ENCODE measurements around the gene TRPV4. TPM values are rescaled to one million over a fixed set of nuclear protein-coding genes. Genes with fewer than 3 reads are reported as not detected.
A peak's percentile ranks its signal among the peaks of the same experiment; 100 is the strongest.

TRPV4 gene
- total RNA-seq, 4 donors from 2014 or later, result 0.13 to 0.82 (median 0.19) TPM; not detected in 1

DNA sequence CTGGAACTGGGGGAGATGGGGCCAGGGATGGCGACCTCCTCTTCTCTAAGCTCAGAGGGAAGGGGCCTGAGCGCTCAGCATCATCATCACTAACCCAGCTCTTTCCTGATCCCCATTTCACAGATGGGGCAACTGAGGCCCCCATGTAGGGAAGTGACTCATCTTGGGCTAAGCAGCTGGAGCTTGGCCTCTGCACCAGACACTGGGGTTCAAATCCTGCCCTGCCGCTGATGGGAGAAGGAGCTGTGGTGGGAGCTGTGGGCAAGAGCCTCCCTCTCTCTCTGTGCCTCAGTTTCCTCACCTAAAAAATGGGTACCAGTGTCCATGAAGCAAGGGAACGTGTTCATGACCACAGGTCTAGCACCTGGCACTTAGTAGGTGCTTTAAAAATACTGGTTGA is 2.6 kb upstream of the TRPV4 start:
- WGBS, 2 donors (ENCODE audit: low coverage in 1 of 2), result 92% methylated on average over 2 of the region's 4 CpGs; no CpG with 5 or more reads in 1 of the 2 donors
- no peak overlapping the region for H3K27ac ChIP-seq
- TF ChIP-seq EP300 (IDR thresholded peaks at IDR 0.05), result no peak
- no peak for TF ChIP-seq POLR2A (IDR thresholded peaks at IDR 0.05)
- TF ChIP-seq POLR2AphosphoS5 (IDR thresholded peaks at IDR 0.05), result no peak
- no peak for TF ChIP-seq CTCF (IDR thresholded peaks at IDR 0.05)
- peaks cover 0 to 15% (median 0%) of the 10 kb centered on the region in 3 donors for H3K4me1 ChIP-seq
- ATAC-seq, result no peak
- H3K9me3 ChIP-seq, result no peaks in the 10 kb centered on the region
- no peaks in the 10 kb centered on the region for H3K36me3 ChIP-seq
- peaks cover 36% of the 10 kb centered on the region for H3K27me3 ChIP-seq
- H3K4me3 ChIP-seq, result no peak overlapping the region

DNA sequence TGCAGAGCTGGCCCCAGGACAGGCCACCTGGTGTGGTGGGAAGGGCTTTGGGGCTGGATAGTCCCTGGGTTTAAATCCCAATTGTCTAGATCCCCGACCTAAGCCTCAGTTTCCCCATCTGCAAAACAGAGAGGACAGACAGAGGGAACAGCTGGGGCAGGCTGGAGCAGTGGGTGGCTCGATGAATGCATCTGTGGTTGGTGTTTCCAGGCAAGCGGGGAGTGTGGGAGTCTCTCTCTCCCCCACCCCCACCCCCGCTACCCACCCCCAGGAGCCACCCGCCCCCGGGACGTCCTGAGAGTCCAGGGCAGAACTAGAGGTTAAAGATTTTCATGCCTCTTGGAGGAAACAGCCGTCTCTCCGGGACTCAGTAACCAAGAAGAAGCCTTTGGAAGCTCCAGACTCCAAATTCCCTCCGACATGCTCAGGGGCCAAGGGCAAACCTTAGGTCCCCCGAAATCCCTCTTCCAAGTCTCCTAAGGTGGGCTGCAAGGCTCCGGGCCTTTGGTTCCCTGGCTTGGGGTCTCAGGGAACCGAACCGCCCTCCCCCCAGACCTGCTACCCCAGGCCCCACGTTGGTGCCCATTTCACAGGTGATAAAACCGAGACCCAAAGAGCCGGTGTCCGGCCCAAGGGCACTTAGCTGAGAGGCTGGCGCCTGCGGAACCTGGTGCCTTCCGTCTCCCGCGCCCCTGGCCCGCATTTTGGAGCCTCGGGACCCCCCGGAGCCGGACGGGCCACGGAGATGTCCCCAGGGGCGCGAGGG is 474 bp downstream of the TRPV4 start:
- peaks cover 65% of the 10 kb centered on the region for H3K27me3 ChIP-seq
- H3K4me3 ChIP-seq, result peak overlapping the region in 1 of 2 donors; percentile 51
- peak overlapping the region in 1 of 4 donors; percentile 25 for H3K27ac ChIP-seq
- no peaks in the 10 kb centered on the region for H3K9me3 ChIP-seq
- peaks cover 0 to 15% (median 0%) of the 10 kb centered on the region in 3 donors for H3K4me1 ChIP-seq
- ATAC-seq, result no peak
- no peaks in the 10 kb centered on the region for H3K36me3 ChIP-seq
- TF ChIP-seq POLR2AphosphoS5 (IDR thresholded peaks at IDR 0.05), result no peak
- TF ChIP-seq EP300 (IDR thresholded peaks at IDR 0.05), result no peak
- TF ChIP-seq POLR2A (IDR thresholded peaks at IDR 0.05), result no peak
- no peak for TF ChIP-seq CTCF (IDR thresholded peaks at IDR 0.05)
- no CpG with 5 or more reads among the region's 31 CpGs for WGBS, 2 donors (ENCODE audit: low coverage in 1 of 2)

DNA sequence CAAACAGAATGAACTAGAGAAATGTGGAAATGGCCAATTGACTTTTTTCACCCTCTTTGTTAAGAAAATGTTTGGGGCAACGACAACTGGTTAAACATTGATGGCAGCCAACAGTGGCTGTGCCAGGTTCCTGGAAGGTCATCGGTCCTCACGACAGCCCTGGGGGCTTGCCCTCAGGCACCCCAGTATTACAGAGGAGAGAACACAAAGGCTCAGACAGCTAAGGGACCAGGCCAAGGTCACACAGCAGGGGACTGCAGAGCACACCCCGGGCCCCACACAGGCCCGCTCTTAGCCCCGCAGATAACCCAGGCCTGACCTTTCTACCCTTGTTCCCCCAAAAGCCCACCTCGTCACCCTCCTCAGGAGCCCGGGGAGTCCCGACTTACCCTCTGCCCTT is 1.3 kb downstream of the TRPV4 start:
- H3K36me3 ChIP-seq, result no peaks in the 10 kb centered on the region
- peaks cover 65% of the 10 kb centered on the region for H3K27me3 ChIP-seq
- no peak for ATAC-seq
- no peak overlapping the region for H3K4me3 ChIP-seq
- H3K4me1 ChIP-seq, result peaks cover 0 to 15% (median 0%) of the 10 kb centered on the region in 3 donors
- 98% methylated on average over 5 of the region's 9 CpGs; no CpG with 5 or more reads in 1 of the 2 donors for WGBS, 2 donors (ENCODE audit: low coverage in 1 of 2)
- TF ChIP-seq EP300 (IDR thresholded peaks at IDR 0.05), result no peak
- TF ChIP-seq POLR2A (IDR thresholded peaks at IDR 0.05), result no peak
- TF ChIP-seq POLR2AphosphoS5 (IDR thresholded peaks at IDR 0.05), result no peak
- H3K27ac ChIP-seq, result no peak overlapping the region
- H3K9me3 ChIP-seq, result no peaks in the 10 kb centered on the region

- Histone ChIP-seq H3K4me3 (no peak overlapping the region), H3K36me3 (no peaks in the 10 kb centered on the region), H3K9me3 (no peaks in the 10 kb centered on the region), H3K27ac (no peak overlapping the region), H3K27me3 (peaks cover 65% of the 10 kb centered on the region), H3K4me1 (peaks cover 0 to 15% (median 0%) of the 10 kb centered on the region in 3 donors)
- 88% methylated on average over 1 of the region's 6 CpGs; no CpG with 5 or more reads in 1 of the 2 donors for WGBS, 2 donors (ENCODE audit: low coverage in 1 of 2)
- no peak for TF ChIP-seq EP300 (IDR thresholded peaks at IDR 0.05)
- TF ChIP-seq POLR2A (IDR thresholded peaks at IDR 0.05), result no peak
- no peak for TF ChIP-seq POLR2AphosphoS5 (IDR thresholded peaks at IDR 0.05)
- TF ChIP-seq CTCF (IDR thresholded peaks at IDR 0.05), result no peak
- no peak for ATAC-seq
These were observed 1.8 kb downstream of the TRPV4 start for GRCh38 chr12:109831365-109831764.

DNA sequence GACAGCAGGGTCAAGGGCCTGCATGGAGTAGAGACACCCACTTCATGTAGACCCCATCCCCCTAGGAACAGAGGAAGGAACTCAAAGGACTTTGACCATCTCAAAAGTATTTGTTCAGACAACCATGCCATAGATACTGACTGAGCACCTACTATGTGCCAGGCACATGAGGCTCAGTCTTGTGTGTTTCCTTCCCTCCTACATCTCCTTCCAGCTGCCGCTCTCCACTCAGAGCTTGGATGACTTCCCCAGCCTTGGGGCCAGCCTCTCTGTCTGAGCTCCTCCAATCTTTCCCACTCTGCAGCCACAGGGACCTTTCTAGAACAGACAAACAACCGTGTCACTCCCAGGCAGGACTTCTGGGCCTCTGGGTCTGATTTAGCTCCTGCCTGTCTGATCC is 2.5 kb downstream of the TRPV4 start:
- TF ChIP-seq POLR2A (IDR thresholded peaks at IDR 0.05), result no peak
- no peak for TF ChIP-seq EP300 (IDR thresholded peaks at IDR 0.05)
- TF ChIP-seq POLR2AphosphoS5 (IDR thresholded peaks at IDR 0.05), result no peak
- TF ChIP-seq CTCF (IDR thresholded peaks at IDR 0.05), result no peak
- no peaks in the 10 kb centered on the region for H3K36me3 ChIP-seq
- H3K27ac ChIP-seq, result no peak overlapping the region
- H3K4me1 ChIP-seq, result peaks cover 0 to 15% (median 0%) of the 10 kb centered on the region in 3 donors
- no peak overlapping the region for H3K4me3 ChIP-seq
- no peaks in the 10 kb centered on the region for H3K9me3 ChIP-seq
- peaks cover 68% of the 10 kb centered on the region for H3K27me3 ChIP-seq
- no peak for ATAC-seq
- 54 to 67% methylated on average over 1 to 2 of the region's 2 CpGs for WGBS, 2 donors (ENCODE audit: low coverage in 1 of 2)
